GM19467 (cell line): ENCODE results near the gene DMBX1.

Experiments used
- ATAC-seq: cut with Tn5 transposase; IDR thresholded peaks from one replicate; pipeline ENCODE4 v1.9.1; 2021; ENCODE audit warnings: mild to moderate bottlenecking, moderate library complexity; ENCODE audit not compliant: unreplicated experiment

Gene DMBX1

GRCh38 chr1:46522969-46523320 is 33.3 kb downstream of the DMBX1 start:
- ATAC-seq: no peak

- ATAC-seq: no peak
Observed at GRCh38 chr1:46523496-46524353, 34.1 kb downstream of the DMBX1 start.

GRCh38 chr1:46524843-46525242 is 35.2 kb downstream of the DMBX1 start:
- no peak for ATAC-seq

- no peak for ATAC-seq
Observed at GRCh38 chr1:46525253-46525983, 35.8 kb downstream of the DMBX1 start.

- ATAC-seq: no peak
Observed at GRCh38 chr1:46526013-46526690, 36.5 kb downstream of the DMBX1 start.

- ATAC-seq: no peak
Observed at GRCh38 chr1:46526691-46527291, 37.2 kb downstream of the DMBX1 start.

GRCh38 chr1:46527474-46528296 is 38.0 kb downstream of the DMBX1 start:
- ATAC-seq: no peak

GRCh38 chr1:46528297-46528955 is 38.8 kb downstream of the DMBX1 start:
- no peak for ATAC-seq

DNA sequence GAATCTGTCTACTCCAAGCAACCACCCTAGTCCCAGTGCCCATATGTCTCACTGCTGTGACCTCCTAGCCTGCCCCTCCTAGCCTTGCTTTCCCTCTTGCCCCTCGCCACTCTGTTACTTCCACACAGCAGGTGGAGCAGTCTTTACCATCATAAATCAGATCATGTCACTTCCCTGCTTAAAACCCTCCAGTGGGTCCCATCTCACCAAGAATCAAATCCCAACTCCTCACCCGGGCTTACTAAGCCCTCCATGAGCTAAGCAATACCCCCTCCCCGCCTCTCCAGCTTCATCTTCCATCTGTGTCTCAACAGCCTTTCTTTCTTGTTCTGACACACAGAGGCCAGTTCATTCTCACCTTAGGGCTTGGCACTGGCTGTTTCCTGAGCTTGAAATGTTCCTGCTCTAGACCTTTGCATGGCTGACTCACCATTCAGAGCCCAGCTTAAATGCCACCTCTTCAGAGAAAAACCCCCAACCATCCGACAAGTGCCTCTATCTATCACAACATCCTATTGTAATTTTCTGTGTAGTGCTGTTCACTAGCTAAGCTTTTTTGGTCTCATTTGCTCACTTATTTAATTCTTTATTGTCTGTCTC is 39.5 kb downstream of the DMBX1 start:
- ATAC-seq: no peak

GRCh38 chr1:46530311-46530710 is 40.7 kb downstream of the DMBX1 start:
- no peak for ATAC-seq

- ATAC-seq: no peak
Observed at GRCh38 chr1:46530791-46531409, 41.3 kb downstream of the DMBX1 start.

DNA sequence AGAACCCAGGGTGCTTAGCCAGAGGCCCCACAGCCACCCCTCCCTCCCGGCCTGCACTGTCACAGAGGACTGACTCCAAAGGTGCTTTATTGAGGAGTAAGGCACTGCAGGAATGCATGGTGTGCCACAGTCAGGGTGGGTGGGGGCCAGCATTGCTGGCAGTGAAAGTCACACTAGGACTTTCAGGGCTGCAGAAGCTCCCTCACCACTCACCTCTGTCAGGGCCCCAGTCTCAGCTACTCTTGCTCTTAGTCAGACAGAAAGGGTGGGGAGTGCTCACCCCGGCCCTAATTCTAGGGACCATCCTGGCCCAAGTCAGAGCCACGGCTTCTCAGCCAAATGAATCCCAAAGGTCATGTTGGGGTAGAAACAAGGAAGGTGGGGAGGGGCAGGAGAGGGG is 42.5 kb downstream of the DMBX1 start:
- no peak for ATAC-seq

DNA sequence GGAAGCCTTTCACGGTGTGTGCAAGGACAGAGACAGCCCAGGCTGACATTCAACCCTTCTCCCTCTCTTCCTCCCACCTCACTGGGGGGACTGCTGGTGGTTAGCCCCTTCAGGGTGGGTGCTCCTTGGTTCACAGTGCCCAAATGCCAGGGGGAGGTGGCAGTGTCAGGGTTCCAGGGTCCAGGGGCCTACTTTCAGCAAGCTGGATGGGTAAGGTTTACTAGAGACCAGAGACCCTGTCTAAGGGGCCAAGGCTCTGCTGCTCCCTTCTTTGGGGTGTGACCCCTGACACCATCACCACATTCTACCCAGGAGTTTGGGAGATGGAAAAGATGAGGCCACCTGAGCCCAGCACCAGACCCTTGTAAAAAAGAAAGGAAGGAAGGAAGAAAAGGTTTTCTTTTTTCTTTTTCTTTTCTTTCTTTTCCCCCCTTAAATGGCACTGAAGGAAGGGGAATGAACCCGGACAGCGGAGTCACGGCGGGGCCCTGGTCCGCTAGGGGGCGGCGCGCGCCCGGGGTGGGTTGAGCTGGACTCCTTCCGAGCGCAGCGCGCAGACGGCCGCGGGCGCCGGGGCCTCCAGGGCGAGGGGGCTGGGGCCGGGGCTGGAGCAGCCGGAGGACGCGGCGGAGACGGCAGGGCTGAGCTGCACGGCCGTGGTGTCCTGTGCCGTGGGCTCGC is 43.0 kb downstream of the DMBX1 start:
- no peak for ATAC-seq

GRCh38 chr1:46533179-46533864 is 43.7 kb downstream of the DMBX1 start:
- no peak for ATAC-seq

- no peak for ATAC-seq
Observed at GRCh38 chr1:46535063-46535462, 45.4 kb downstream of the DMBX1 start.

GRCh38 chr1:46536527-46536926 is 46.9 kb downstream of the DMBX1 start:
- no peak for ATAC-seq

- no peak for ATAC-seq
Observed at GRCh38 chr1:46537651-46538050, 48.0 kb downstream of the DMBX1 start.

GRCh38 chr1:46538147-46538546 is 48.5 kb downstream of the DMBX1 start:
- ATAC-seq: no peak
